GM12865 (cell line): ENCODE results near the gene FBXL17.

Source experiments
- DNase-seq: peaks from one replicate; pipeline ENCODE4 v3.0.0; 2010; ENCODE audit warnings: low read depth
- H3K4me3 ChIP-seq: 2 replicates; pipeline ENCODE4 v1.5.1; 2011; ENCODE audit warnings: mild to moderate bottlenecking, low read depth, low read length, control low read depth
- CTCF ChIP-seq: IDR thresholded peaks from 2 replicates; pipeline ENCODE4 v1.5.1; 2011; ENCODE audit warnings: low read length, control low read depth, low read depth, inconsistent platforms; ENCODE audit not compliant: insufficient read depth; ENCODE audit errors: missing control alignments

FBXL17 gene

DNA sequence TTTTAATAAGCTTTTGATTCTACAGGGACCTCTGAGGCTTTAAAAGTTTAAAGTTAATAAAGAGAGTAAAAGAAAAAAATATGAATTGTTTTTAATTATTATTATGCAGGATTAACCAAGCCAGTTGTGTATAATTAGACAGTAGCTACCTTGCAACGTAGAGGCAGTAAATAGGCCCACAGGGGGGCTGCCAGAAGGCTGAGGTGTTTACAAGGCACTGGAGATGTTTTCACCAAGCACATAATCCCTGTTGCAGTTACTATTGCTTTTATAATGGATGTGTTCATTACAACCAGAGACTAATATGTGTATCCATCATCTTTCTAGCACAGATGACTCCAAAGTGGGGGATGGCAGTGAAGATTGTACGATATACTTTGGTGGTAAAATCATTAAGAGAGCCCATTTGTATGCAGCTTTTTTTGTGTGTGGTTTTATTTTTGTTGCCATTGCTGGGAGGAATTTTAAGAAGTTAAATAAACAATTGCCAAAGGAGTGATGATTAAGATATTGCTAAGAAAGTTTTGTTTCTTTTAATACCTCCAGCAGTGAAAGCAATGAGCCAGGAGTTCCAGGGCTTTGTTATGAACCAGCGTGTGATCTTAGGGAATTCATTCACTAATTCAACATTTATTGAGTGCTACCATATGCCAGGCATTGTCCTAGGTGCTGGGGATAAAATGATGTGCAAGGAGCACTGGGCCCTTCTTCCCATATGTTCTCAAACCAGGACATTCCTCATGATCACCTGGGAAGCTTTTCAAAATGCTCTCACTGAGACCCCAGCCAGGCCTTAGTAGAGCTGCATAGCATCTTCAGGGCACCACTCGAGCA, 572.5 kb downstream of the FBXL17 start:
- no peak for TF ChIP-seq CTCF
- DNase-seq, result no peak
- H3K4me3 ChIP-seq, result no peak overlapping the region
